ENCODE measurements around the gene TTLL12. TPM values are rescaled to one million over a fixed set of nuclear protein-coding genes. Genes with fewer than 3 reads are reported as not detected.

Gene TTLL12
- total and polyA plus RNA-seq, 2 of the 8 experiments (the other 6 are each of a cell fraction or from before 2014, with no cell fraction given), result 101 to 124 TPM

DNA sequence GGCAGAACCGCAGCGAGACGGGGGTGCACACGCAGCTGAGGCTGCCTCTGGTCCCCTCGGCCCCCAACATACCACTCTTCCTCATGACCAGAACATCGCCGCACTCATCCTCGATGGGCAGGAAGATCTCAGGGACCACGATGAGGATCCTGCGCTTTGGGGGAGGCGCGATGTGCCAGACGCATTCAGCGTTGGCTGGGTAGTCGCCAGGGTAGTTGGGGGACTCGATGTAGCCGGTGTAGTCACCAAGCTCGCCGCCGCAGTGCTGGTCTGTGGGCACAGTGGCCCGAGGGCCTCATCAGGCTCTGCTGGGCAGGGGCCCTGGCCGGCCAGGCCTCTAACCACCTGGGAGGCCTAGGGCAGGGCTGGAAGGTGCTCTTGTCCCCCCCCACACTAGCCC is 23.0 kb upstream of the TTLL12 start:
- Histone ChIP-seq H3K9me3 (ENCODE audit: insufficient read depth in 2 of 2, low read depth in 1 of 2, low read length in 1 of 2) (no peaks in the 10 kb centered on the region), H2BK120ac (replicated peaks; ENCODE audit: low read depth, low read length) (no peak overlapping the region), H3K9ac (replicated peaks in 1 of 4; ENCODE audit: extremely low read depth in 1 of 4, low read depth in 3 of 4, low read length in 3 of 4) (no peak overlapping the region), H3K23me2 (ENCODE audit: low read depth, low read length) (peaks cover 9% of the 10 kb centered on the region; the same call in 1 of the 2 replicates), H2AK5ac (ENCODE audit: low read depth, low read length) (no peak overlapping the region), H3K4me2 (ENCODE audit: insufficient read depth in 1 of 2, low read depth in 2 of 2, low read length in 2 of 2) (no peak overlapping the region), H3K79me2 (ENCODE audit: control insufficient read depth in 1 of 2, insufficient read depth in 2 of 2, low read length in 2 of 2) (no peaks in the 10 kb centered on the region), H2BK5ac (ENCODE audit: low read depth, low read length) (no peak overlapping the region), H4K20me1 (replicated peaks in 1 of 2; ENCODE audit: control insufficient read depth in 1 of 2, insufficient read depth in 2 of 2, low read length in 2 of 2) (peaks cover 0 to 8% of the 10 kb centered on the region in 2 experiments), H3K18ac (ENCODE audit: extremely low read depth, low read length) (no peak overlapping the region), H3K4me3 (ENCODE audit: extremely low read depth in 1 of 4, insufficient read depth in 2 of 4, low read depth in 3 of 4, low read length in 4 of 4) (no peak overlapping the region), H3K4me1 (replicated peaks in 1 of 4; ENCODE audit: control insufficient read depth in 3 of 4, insufficient read depth in 4 of 4, low read length in 3 of 4) (peaks cover 0 to 14% (median 6%) of the 10 kb centered on the region in 4 experiments; a peak in 5 of 7 replicates), H2BK15ac (ENCODE audit: low read length) (no peak overlapping the region), H3K23ac (ENCODE audit: insufficient read length) (no peak overlapping the region), H3K56ac (replicated peaks; ENCODE audit: insufficient read length, low read depth, low read length) (no peak overlapping the region), H4K8ac (ENCODE audit: extremely low read depth, insufficient read depth, low read length) (no peak overlapping the region; the same call in 1 of the 2 replicates), H3K27ac (ENCODE audit: low read depth, low read length) (no peak overlapping the region), H2AFZ (ENCODE audit: low read length) (no peak overlapping the region), H3K27me3 (replicated peaks in 1 of 4; ENCODE audit: control insufficient read depth in 3 of 4, extremely low read depth in 1 of 4, insufficient read depth in 3 of 4, low read length in 3 of 4) (no peaks in the 10 kb centered on the region), H3K36me3 (ENCODE audit: control insufficient read depth in 2 of 4, insufficient read depth in 4 of 4, low read length in 3 of 4) (no peaks in the 10 kb centered on the region), H4K5ac (ENCODE audit: insufficient read length, low read depth, low read length) (no peak overlapping the region), H3K14ac (ENCODE audit: insufficient read length) (no peak overlapping the region), H4K91ac (replicated peaks; ENCODE audit: insufficient read length, low read length) (no peak overlapping the region), H2BK20ac (ENCODE audit: low read length) (no peak overlapping the region), H3K4ac (replicated peaks; ENCODE audit: insufficient read length, low read depth, low read length) (no peak overlapping the region), H3K79me1 (ENCODE audit: low read depth, low read length) (no peaks in the 10 kb centered on the region), H2BK12ac (ENCODE audit: low read depth, low read length) (no peak overlapping the region)
- TF ChIP-seq GABPA (IDR thresholded peaks at IDR 0.05; ENCODE audit: borderline replicate concordance, insufficient read depth, low read length) (no peak), GTF2F1 (IDR thresholded peaks at IDR 0.05; ENCODE audit: borderline replicate concordance, low read depth, low read length) (no peak), POLR2A (IDR thresholded peaks at IDR 0.05; ENCODE audit: control extremely low read depth in 1 of 2, low read depth in 2 of 2, low read length in 2 of 2) (no peak), TCF12 (IDR thresholded peaks at IDR 0.05; ENCODE audit: low read depth, low read length) (no peak), JUN (IDR thresholded peaks at IDR 0.05; ENCODE audit: low read depth, low read length) (no peak), MAX (IDR thresholded peaks at IDR 0.05) (no peak), HDAC6 (IDR thresholded peaks at IDR 0.05; ENCODE audit: low read depth, low read length) (no peak), NRF1 (IDR thresholded peaks at IDR 0.05; ENCODE audit: low read depth, low read length) (no peak), RBBP5 (IDR thresholded peaks at IDR 0.05; ENCODE audit: borderline replicate concordance, low read depth, low read length) (no peak), CBX5 (IDR thresholded peaks at IDR 0.05; ENCODE audit: low read depth, low read length) (no peak), CREB1 (IDR thresholded peaks at IDR 0.05) (no peak)
- DNase-seq (ENCODE audit: low read depth in 1 of 2, low spot score in 2 of 2) (no peak), FAIRE-seq (no peak)
- 94% methylated on average over 12 of the region's 22 CpGs; no CpG with 5 or more reads in 1 of the 2 experiments for WGBS, 2 experiments (ENCODE audit: extremely low coverage in 1 of 2, insufficient coverage in 1 of 2, insufficient read length in 1 of 2, insufficient replicate concordance in 2 of 2, low coverage in 1 of 2, low lambda C conversion rate in 2 of 2, missing lambda C conversion rate in 1 of 2)
- POLR2A ChIA-PET (ENCODE audit: partially characterized antibody), result no interaction called here
- CTCF ChIA-PET (ENCODE audit: partially characterized antibody), result interaction anchor here (1.3 to 16.7 kb wide), 2 partner anchors 18 to 22 kb away, joined by 3 to 186 read pairs; no protein-coding TSS in a partner anchor
